ENCODE results near the gene ROR2. TPM values are rescaled to one million over a fixed set of nuclear protein-coding genes. Genes with fewer than 3 reads are reported as not detected.

ROR2 gene
- polyA plus RNA-seq, 3 donors, result not detected

GRCh38 chr9:91946196-91946595 lies 3.8 kb downstream of the ROR2 start:
- Histone ChIP-seq H3K27me3 (ENCODE audit: control insufficient read depth in 2 of 2, insufficient read depth in 2 of 2, low read length in 2 of 2) (peaks cover 41 to 56% of the 10 kb centered on the region in 2 donors), H3K4me2 (replicated peaks; ENCODE audit: extremely low read depth, low read length, poor library complexity, severe bottlenecking) (no peak overlapping the region), H3K79me2 (ENCODE audit: insufficient read depth, low read length) (no peaks in the 10 kb centered on the region), H3K9me3 (replicated peaks in 1 of 2; ENCODE audit: control insufficient read depth in 1 of 2, insufficient read depth in 1 of 2, low read length in 2 of 2) (peaks cover 0 to 14% of the 10 kb centered on the region in 2 donors), H3K27ac (ENCODE audit: low read depth in 1 of 2, low read length in 2 of 2) (no peak overlapping the region), H3K9ac (ENCODE audit: insufficient read depth, low read length, poor library complexity, severe bottlenecking) (no peak overlapping the region), H2AFZ (ENCODE audit: insufficient read depth, low read depth, low read length, poor library complexity, severe bottlenecking) (no peak overlapping the region), H3K4me1 (ENCODE audit: control insufficient read depth in 1 of 2, insufficient read depth in 2 of 2, low read length in 2 of 2) (peaks cover 4 to 12% of the 10 kb centered on the region in 2 donors), H3K4me3 (replicated peaks in 1 of 3; ENCODE audit: low read depth in 2 of 3, low read length in 3 of 3) (no peak overlapping the region), H4K20me1 (ENCODE audit: insufficient read depth, low read length) (no peaks in the 10 kb centered on the region), H3K36me3 (replicated peaks in 1 of 2; ENCODE audit: control insufficient read depth in 1 of 2, insufficient read depth in 2 of 2, low read length in 2 of 2) (no peaks in the 10 kb centered on the region)
- Mint-ChIP-seq H3K4me3 (peak overlapping the region in 1 of 2 donors; percentile 70), H3K27me3 (ENCODE audit: low read depth in 3 of 3) (peaks cover 44 to 64% (median 56%) of the 10 kb centered on the region in 3 donors), H3K9me3 (peaks cover 0 to 7% (median 0%) of the 10 kb centered on the region in 7 donors), H3K4me1 (peaks cover 4% of the 10 kb centered on the region), H3K27ac (no peak overlapping the region), H3K36me3 (no peaks in the 10 kb centered on the region)
- WGBS (ENCODE audit: insufficient coverage), result 78% methylated on average over 1 of the region's 5 CpGs
- no peak for TF ChIP-seq CTCF (IDR thresholded peaks at IDR 0.05)
- intact Hi-C loops (cut with micrococcal nuclease), result no loop called here
- no peak for DNase-seq

- Mint-ChIP-seq H3K27ac (no peak overlapping the region), H3K4me3 (peak overlapping the region in 1 of 2 donors; percentile 44), H3K9me3 (peaks cover 0 to 7% (median 0%) of the 10 kb centered on the region in 7 donors), H3K27me3 (ENCODE audit: low read depth in 3 of 3) (peaks cover 36 to 57% (median 49%) of the 10 kb centered on the region in 3 donors), H3K4me1 (peaks cover 2% of the 10 kb centered on the region), H3K36me3 (no peaks in the 10 kb centered on the region)
- no peaks in the 10 kb centered on the region for H4K20me1 ChIP-seq (ENCODE audit: insufficient read depth, low read length)
- H3K27ac ChIP-seq (ENCODE audit: low read depth in 1 of 2, low read length in 2 of 2), result no peak overlapping the region
- H3K36me3 ChIP-seq (replicated peaks in 1 of 2; ENCODE audit: control insufficient read depth in 1 of 2, insufficient read depth in 2 of 2, low read length in 2 of 2), result no peaks in the 10 kb centered on the region
- H3K27me3 ChIP-seq (ENCODE audit: control insufficient read depth in 2 of 2, insufficient read depth in 2 of 2, low read length in 2 of 2), result peaks cover 35 to 49% of the 10 kb centered on the region in 2 donors
- H3K9me3 ChIP-seq (replicated peaks in 1 of 2; ENCODE audit: control insufficient read depth in 1 of 2, insufficient read depth in 1 of 2, low read length in 2 of 2), result peaks cover 0 to 9% of the 10 kb centered on the region in 2 donors
- H3K4me1 ChIP-seq (ENCODE audit: control insufficient read depth in 1 of 2, insufficient read depth in 2 of 2, low read length in 2 of 2), result peaks cover 2 to 10% of the 10 kb centered on the region in 2 donors
- no peak overlapping the region for H3K4me3 ChIP-seq (replicated peaks in 1 of 3; ENCODE audit: low read depth in 2 of 3, low read length in 3 of 3)
- H3K79me2 ChIP-seq (ENCODE audit: insufficient read depth, low read length), result no peaks in the 10 kb centered on the region
- H3K9ac ChIP-seq (ENCODE audit: insufficient read depth, low read length, poor library complexity, severe bottlenecking), result no peak overlapping the region
- no peak overlapping the region for H3K4me2 ChIP-seq (replicated peaks; ENCODE audit: extremely low read depth, low read length, poor library complexity, severe bottlenecking)
- intact Hi-C loops (cut with micrococcal nuclease), result no loop called here
- 80% methylated on average over 6 of the region's 10 CpGs for WGBS (ENCODE audit: insufficient coverage)
- no peak for DNase-seq
- no peak for TF ChIP-seq CTCF (IDR thresholded peaks at IDR 0.05)
- no peak overlapping the region for H2AFZ ChIP-seq (ENCODE audit: insufficient read depth, low read depth, low read length, poor library complexity, severe bottlenecking)
Observed at GRCh38 chr9:91945277-91946085, 4.5 kb downstream of the ROR2 start.
